ENCODE data around the gene WDFY3. TPM values are rescaled to one million over a fixed set of nuclear protein-coding genes. Genes with fewer than 3 reads are reported as not detected.

The WDFY3 gene
- total and polyA plus RNA-seq, 2 experiments from 2014 or later, result 8.0 to 89.0 TPM

- H3K4me3 ChIP-seq, result no peak overlapping the region
- no peak overlapping the region for H3K27ac ChIP-seq (ENCODE audit: low read depth)
- H4K20me1 ChIP-seq (replicated peaks; ENCODE audit: insufficient read depth), result no peaks in the 10 kb centered on the region; the same call in 1 of the 2 replicates
- Mint-ChIP-seq H3K9me3 (no peaks in the 10 kb centered on the region), H3K27me3 (ENCODE audit: insufficient read depth, low read depth, poor library complexity) (no peaks in the 10 kb centered on the region), H3K36me3 (ENCODE audit: low read depth) (peaks cover 66% of the 10 kb centered on the region), H3K27ac (no peak overlapping the region), H3K4me1 (peaks cover 14% of the 10 kb centered on the region), H3K4me3 (no peak overlapping the region)
- H2AFZ ChIP-seq, result no peak overlapping the region
- H3K4me1 ChIP-seq (ENCODE audit: insufficient read depth), result no peaks in the 10 kb centered on the region; the same call in 1 of the 2 replicates
- peaks cover 33% of the 10 kb centered on the region for H3K36me3 ChIP-seq (ENCODE audit: insufficient read depth)
- no peaks in the 10 kb centered on the region for H3F3A ChIP-seq (replicated peaks; ENCODE audit: low read depth)
- no peaks in the 10 kb centered on the region for H3K79me2 ChIP-seq (replicated peaks; ENCODE audit: insufficient read depth)
- no peak overlapping the region for H3K4me2 ChIP-seq
- no peaks in the 10 kb centered on the region for H3K27me3 ChIP-seq (ENCODE audit: insufficient read depth)
- H3K9me2 ChIP-seq (ENCODE audit: insufficient read depth), result no peaks in the 10 kb centered on the region
- no peak for TF ChIP-seq ZNF462 (CRISPR knock-in tag; IDR thresholded peaks at IDR 0.05)
- no peak for TF ChIP-seq JUNB (IDR thresholded peaks at IDR 0.05; ENCODE audit: unreplicated experiment)
- TF ChIP-seq EZH2 (IDR thresholded peaks at IDR 0.05; ENCODE audit: low read depth, unreplicated experiment), result no peak
- no peak for TF ChIP-seq NANOG (IDR thresholded peaks at IDR 0.05; ENCODE audit: borderline replicate concordance)
- no peak for TF ChIP-seq ZNF114 (CRISPR knock-in tag; IDR thresholded peaks at IDR 0.05)
- ATAC-seq (no peak), DNase-seq (ENCODE audit: low spot score) (no peak)
These were observed 287.3 kb downstream of the WDFY3 start for GRCh38 chr4:84678976-84679744.

GRCh38 chr4:84677995-84678394 lies 288.5 kb downstream of the WDFY3 start:
- H3K27ac ChIP-seq (ENCODE audit: low read depth), result no peak overlapping the region
- H3K4me3 ChIP-seq, result no peak overlapping the region
- ATAC-seq (no peak), DNase-seq (ENCODE audit: low spot score) (no peak)
- no peaks in the 10 kb centered on the region for H3F3A ChIP-seq (replicated peaks; ENCODE audit: low read depth)
- Mint-ChIP-seq H3K27me3 (ENCODE audit: insufficient read depth, low read depth, poor library complexity) (no peaks in the 10 kb centered on the region), H3K36me3 (ENCODE audit: low read depth) (peaks cover 57% of the 10 kb centered on the region), H3K27ac (no peak overlapping the region), H3K9me3 (no peaks in the 10 kb centered on the region), H3K4me1 (peaks cover 8% of the 10 kb centered on the region), H3K4me3 (no peak overlapping the region)
- no peaks in the 10 kb centered on the region for H3K79me2 ChIP-seq (replicated peaks; ENCODE audit: insufficient read depth)
- peaks cover 33% of the 10 kb centered on the region for H3K36me3 ChIP-seq (ENCODE audit: insufficient read depth)
- H4K20me1 ChIP-seq (replicated peaks; ENCODE audit: insufficient read depth), result no peaks in the 10 kb centered on the region
- no peaks in the 10 kb centered on the region for H3K27me3 ChIP-seq (ENCODE audit: insufficient read depth)
- H3K4me2 ChIP-seq, result no peak overlapping the region
- no peaks in the 10 kb centered on the region; the same call in 1 of the 2 replicates for H3K4me1 ChIP-seq (ENCODE audit: insufficient read depth)
- no peak overlapping the region for H2AFZ ChIP-seq
- H3K9me2 ChIP-seq (ENCODE audit: insufficient read depth), result no peaks in the 10 kb centered on the region
- TF ChIP-seq CREB1 (CRISPR knock-in tag; IDR thresholded peaks at IDR 0.05; ENCODE audit: low read depth) (no peak), ETS1 (IDR thresholded peaks at IDR 0.05) (no peak), POLR2AphosphoS5 (IDR thresholded peaks at IDR 0.05; ENCODE audit: low read depth) (no peak), EZH2 (IDR thresholded peaks at IDR 0.05; ENCODE audit: low read depth, unreplicated experiment) (no peak), CTCF (conservative IDR thresholded peaks at IDR 0.05; ENCODE audit: low read depth in 2 of 2) (no peak), ZNF114 (CRISPR knock-in tag; IDR thresholded peaks at IDR 0.05) (no peak), JUNB (IDR thresholded peaks at IDR 0.05; ENCODE audit: unreplicated experiment) (no peak), ZNF331 (CRISPR knock-in tag; IDR thresholded peaks at IDR 0.05; ENCODE audit: low read depth) (no peak)
